NT2/D1 (cell line): ENCODE data around the gene FAM90A1.
"Not testable (repeated sequence)": the region's sequence is repeated elsewhere in the genome, so short reads cannot be mapped to it uniquely, and the experiment has no call there.

Experiments
- SUZ12 ChIP-seq: IDR thresholded peaks from 2 replicates; pipeline ENCODE4 v1.6.1; 2011; ENCODE audit not compliant: insufficient read length, insufficient read depth; ENCODE audit errors: extremely low read depth
- YY1 ChIP-seq: IDR thresholded peaks from 2 replicates; pipeline ENCODE4 v1.6.1; 2011; ENCODE audit not compliant: insufficient read length, insufficient read depth
- ZNF274 ChIP-seq: IDR thresholded peaks from 2 replicates; pipeline ENCODE4 v1.6.1; 2011; ENCODE audit warnings: mild to moderate bottlenecking, low read depth, low read length

GRCh38 chr12:8226992-8227731 lies at the start of gene FAM90A1:
- not testable (repeated sequence) for TF ChIP-seq ZNF274, SUZ12, YY1
